ENCODE data around the gene DBNDD1.

- no peak for TF ChIP-seq JUNB (IDR thresholded peaks at IDR 0.05; ENCODE audit: unreplicated experiment)
- no peak for TF ChIP-seq ETS1 (IDR thresholded peaks at IDR 0.05)
- TF ChIP-seq CREB1 (CRISPR knock-in tag; IDR thresholded peaks at IDR 0.05; ENCODE audit: low read depth), result no peak
- no peak for TF ChIP-seq POLR2AphosphoS5 (IDR thresholded peaks at IDR 0.05; ENCODE audit: low read depth)
These were observed 58.3 kb downstream of the DBNDD1 start for GRCh38 chr16:89960966-89961365.
